K562 (cell line): Measurements from ENCODE around the gene CIAO2B. TPM values are rescaled to one million over a fixed set of nuclear protein-coding genes. Genes with fewer than 3 reads are reported as not detected.

Experiments used
- ATAC-seq: fragments of 200-7000 bp; cut with Tn5 transposase; 3 replicates; pipeline ENCODE4 v1.9.1; 2020; ENCODE audit warnings: moderate library complexity
- BruUV-seq: library from RNA; stranded (reverse); fragments of 400-500 nt; replicated peaks from 2 replicates; lab custom pipeline; 2021; lab: Mats Ljungman, UMichigan
- CTCF ChIA-PET: fragments of 300-600 bp; formaldehyde crosslinking; extraction: SDS; loops from one replicate; lab custom pipeline; 2021; ENCODE audit warnings: low intra/inter-chr PET ratio; lab: Yijun Ruan, JAX
- POLR2A ChIA-PET: fragments of 300-600, 350-650 bp; sonication (Branson Sonifier 250); formaldehyde crosslinking; extraction: SDS; loops from one replicate; lab custom pipeline; 2021; ENCODE audit warnings: antibody characterized with exemption, inconsistent platforms; lab: Yijun Ruan, JAX
- DNase-seq, 4 experiments: peaks; one replicate each; pipeline versions ENCODE4 v3.0.0 to v3.0.0-alpha.2; 2011 to 2018; ENCODE audit warnings: low spot score in 3 of 4, mixed read lengths in 3 of 4; ENCODE audit errors: extremely low read depth in 1 of 4
- FAIRE-seq: peaks from 2 replicates; lab custom pipeline; 2011; peaks lifted over from hg19 to GRCh38; lab: Jason Lieb, UNC
- H2AFZ ChIP-seq: 2 replicates; pipeline ENCODE4 v1.6.0; 2011; ENCODE audit warnings: low read depth, low read length, control low read depth, inconsistent platforms
- H3K27ac ChIP-seq: fragments of 200-600 bp; 3 replicates; pipeline ENCODE4 v1.8.0; 2011; ENCODE audit warnings: low read depth, mild to moderate bottlenecking, control low read depth, inconsistent platforms, low read length, moderate library complexity, mixed read lengths; ENCODE audit errors: extremely low read depth
- H3K27me3 ChIP-seq, 2 experiments: fragments of 300-600 bp in 1 of 2; 2 replicates in 1 of 2; 3 replicates in 1 of 2; pipeline versions ENCODE4 v1.6.0 to v1.8.0; 2011; ENCODE audit warnings: inconsistent platforms in 2 of 2, low read length in 2 of 2, mild to moderate bottlenecking in 1 of 2, mixed read lengths in 1 of 2, moderate library complexity in 1 of 2; ENCODE audit not compliant: control insufficient read depth in 2 of 2, insufficient read depth in 2 of 2
- H3K36me3 ChIP-seq: fragments of 300-600 bp; 3 replicates; pipeline ENCODE4 v1.8.0; 2011; ENCODE audit warnings: mild to moderate bottlenecking, low read length, inconsistent platforms; ENCODE audit not compliant: control insufficient read depth, insufficient read depth
- H3K4me1 ChIP-seq, 2 experiments: fragments of 200-600 bp in 1 of 2; replicated peaks in 1 of 2; 2 replicates in 1 of 2; 3 replicates in 1 of 2; pipeline versions ENCODE4 v1.5.1 to v1.8.0; 2011; ENCODE audit warnings: inconsistent platforms in 2 of 2, low read length in 2 of 2, mild to moderate bottlenecking in 1 of 2, mixed read lengths in 1 of 2, moderate library complexity in 1 of 2; ENCODE audit not compliant: control insufficient read depth in 2 of 2, insufficient read depth in 2 of 2
- H3K4me2 ChIP-seq: 2 replicates; pipeline ENCODE4 v1.6.1; 2011; ENCODE audit warnings: low read length, control low read depth, inconsistent platforms, mixed read lengths; ENCODE audit not compliant: insufficient read depth
- H3K4me3 ChIP-seq: fragments of 200-600 bp; sonication (generic), shearing (Covaris generic); 2 replicates; pipeline ENCODE4 v1.5.1; 2016; ENCODE audit warnings: control low read depth, inconsistent platforms
- H3K79me2 ChIP-seq: fragments of 200-600 bp; 3 replicates; pipeline ENCODE4 v1.8.0; 2011; ENCODE audit warnings: low read length, inconsistent platforms; ENCODE audit not compliant: control insufficient read depth, insufficient read depth
- H3K9ac ChIP-seq, 2 experiments: 2 replicates each; pipeline versions ENCODE4 v1.6.0 to v1.6.1; 2011; ENCODE audit warnings: low read depth in 2 of 2, low read length in 2 of 2, control low read depth in 1 of 2, inconsistent platforms in 1 of 2, mild to moderate bottlenecking in 1 of 2, mixed read lengths in 1 of 2; ENCODE audit not compliant: insufficient read depth in 1 of 2
- H3K9me1 ChIP-seq: one replicate; pipeline ENCODE4 v1.6.0; 2011; ENCODE audit warnings: inconsistent platforms, mild to moderate bottlenecking, low read length, moderate library complexity; ENCODE audit not compliant: control insufficient read depth, insufficient read depth
- H3K9me3 ChIP-seq: replicated peaks from 2 replicates; pipeline ENCODE4 v1.5.1; 2011; ENCODE audit warnings: low read depth, low read length, inconsistent platforms; ENCODE audit not compliant: control insufficient read depth, insufficient read depth
- H4K20me1 ChIP-seq: replicated peaks from 2 replicates; pipeline ENCODE4 v1.6.1; 2011; ENCODE audit warnings: low read length, inconsistent platforms, mixed read lengths; ENCODE audit not compliant: control insufficient read depth, insufficient read depth
- ETV6 ChIP-seq, 3 experiments: fragments of 150-350 bp in 1 of 3; sonication (generic) in 1 of 3; formaldehyde crosslinking in 1 of 3; IDR thresholded peaks; 2 replicates each; pipeline versions ENCODE4 v1.6.1 to v1.8.0; 2014 to 2022; ENCODE audit warnings: borderline replicate concordance in 2 of 3, low read depth in 2 of 3, antibody characterized with exemption in 1 of 3, low read length in 1 of 3, mild to moderate bottlenecking in 1 of 3, missing genetic modification reagents in 1 of 3
- FOXJ2 ChIP-seq: fragments of 200-800 bp; sonication (Bioruptor generic); IDR thresholded peaks from 2 replicates; pipeline ENCODE4 v1.6.1; 2016; ENCODE audit warnings: missing genetic modification characterization, missing compliant biosample characterization
- FOXJ3 ChIP-seq: sonication (generic); formaldehyde crosslinking; IDR thresholded peaks from 2 replicates; pipeline ENCODE4 v1.4.0; 2020; ENCODE audit warnings: mild to moderate bottlenecking, missing genetic modification reagents
- NR2C2 ChIP-seq, 2 experiments: fragments of 200-800 bp in 1 of 2; sonication (Bioruptor generic) in 1 of 2; sonication (generic) in 1 of 2; formaldehyde crosslinking in 1 of 2; IDR thresholded peaks; 2 replicates each; pipeline versions ENCODE4 v1.6.1 to v1.8.0; 2016 to 2022; ENCODE audit warnings: mild to moderate bottlenecking in 1 of 2, missing compliant biosample characterization in 1 of 2, missing genetic modification characterization in 1 of 2, missing genetic modification reagents in 1 of 2
- RFX1 ChIP-seq: fragments of 450-650 bp; IDR thresholded peaks from 2 replicates; pipeline ENCODE4 v1.6.1; 2016; ENCODE audit warnings: mild to moderate bottlenecking, moderate library complexity
- ZNF140 ChIP-seq: fragments of 250-450 bp; sonication (Bioruptor Pico); IDR thresholded peaks from 2 replicates; pipeline ENCODE4 v1.8.0; 2021; ENCODE audit warnings: moderate library complexity, mild to moderate bottlenecking, inconsistent platforms
- WGBS: fragments of 100-300 bp; shearing (Covaris generic); methylation state at CpG from one replicate; pipeline ENCODE4 v1.1.6; 2016; ENCODE audit warnings: low coverage, mixed read lengths; ENCODE audit not compliant: insufficient coverage; ENCODE audit errors: missing lambda C conversion rate; 5-methylcytosine and 5-hydroxymethylcytosine counted together
- in situ Hi-C: fragments of 300-500 bp; cut with MboI; formaldehyde crosslinking; loops from 4 replicates; pipeline ENCODE4 v1.15.0; 2018; ENCODE audit warnings: inconsistent platforms, mixed read lengths
- intact Hi-C: fragments of 100-400 bp; cut with micrococcal nuclease; formaldehyde crosslinking; loops from 2 replicates; pipeline ENCODE4 v1.14.2; 2022
- polyA plus RNA-seq, 8 experiments: library from polyadenylated mRNA; depleted of rRNA in 4 of 8; stranded (reverse) in 5 of 8; unstranded in 3 of 8; fragments of >200 nt; fragmentation: Nextera tagmentation in 2 of 8; fragmentation: Illumina TruSeq in 1 of 8; extraction: Ambion mirVana in 2 of 8; extraction: Trizol in 1 of 8; gene quantifications; 2 replicates each; pipeline versions ENCODE4 v1.2.1 to v1.2.3, GENCODE V29; 2011 to 2014; ENCODE audit warnings: inconsistent platforms in 1 of 8, missing spikeins in 1 of 8
- total RNA-seq, 7 experiments: library from RNA; depleted of rRNA in 6 of 7; stranded (reverse); fragments of >200 nt in 6 of 7; fragmentation: Illumina TruSeq in 2 of 7; extraction: Trizol in 2 of 7; gene quantifications; 2 replicates each; pipeline versions ENCODE4 v1.2.1 to v1.2.3, GENCODE V29; 2011 to 2021; ENCODE audit warnings: low replicate concordance in 1 of 7

The CIAO2B gene
- total and polyA plus RNA-seq, 9 of the 15 experiments (the other 6 are each of a cell fraction or from before 2014, with no cell fraction given), result 86.8 to 182 (median 113) TPM

- intact Hi-C loops (loop anchor here (5.0 kb wide), 1 partner anchor 520 kb away; no protein-coding TSS in a partner anchor), in situ Hi-C loops (no loop called here)
- WGBS, result 11% methylated on average over 3 of the region's 3 CpGs
- ChIA-PET CTCF (interaction anchor here (3.6 kb wide), 1 partner anchor 31 kb away, joined by 41 read pairs; no protein-coding TSS in a partner anchor), POLR2A (interaction anchor here (1.3 to 3.0 kb wide), 3 partner anchors 11 to 32 kb away, joined by 4 to 15 read pairs (median 10); no protein-coding TSS in a partner anchor)
- H3K27me3 ChIP-seq, result peaks cover 4 to 27% of the 10 kb centered on the region in 2 experiments; a peak in 2 of 5 replicates
- no peak overlapping the region for H2AFZ ChIP-seq
- no peaks in the 10 kb centered on the region for H3K79me2 ChIP-seq
- FAIRE-seq, result no peak
- no peaks in the 10 kb centered on the region for H4K20me1 ChIP-seq
- no peak for ATAC-seq
- DNase-seq, result no peak
- H3K4me2 ChIP-seq, result no peak overlapping the region
- BruUV-seq, result no TSS peak
- H3K4me1 ChIP-seq, result peaks cover 0 to 26% of the 10 kb centered on the region in 2 experiments; a peak in 4 of 5 replicates
- no peaks in the 10 kb centered on the region for H3K9me3 ChIP-seq
- H3K27ac ChIP-seq, result no peak overlapping the region
- H3K9me1 ChIP-seq, result no peaks in the 10 kb centered on the region
- 0 out of 4 replicates have a peak overlapping the region, but pooled peaks of 1 of the 2 experiments have one; percentile 5 for H3K9ac ChIP-seq
- peaks cover 8% of the 10 kb centered on the region; the same call in 2 of the 3 replicates for H3K36me3 ChIP-seq
- no peak overlapping the region for H3K4me3 ChIP-seq
- peak; percentile 44; the same call in 1 of the 2 replicates for TF ChIP-seq RFX1
- no peak for TF ChIP-seq NR2C2 (CRISPR knock-in tag; IDR thresholded peaks at IDR 0.05)
- TF ChIP-seq NR2C2 (tag; IDR thresholded peaks at IDR 0.05), result peak; percentile 32; the same call in 1 of the 2 replicates
- TF ChIP-seq ETV6 (IDR thresholded peaks at IDR 0.05; ENCODE audit: borderline replicate concordance in 1 of 2, low read depth in 2 of 2, low read length in 1 of 2), result no peak
- no peak for TF ChIP-seq ETV6 (CRISPR knock-in tag; IDR thresholded peaks at IDR 0.05; ENCODE audit: borderline replicate concordance)
- TF ChIP-seq FOXJ2 (tag), result 0 out of 2 replicates have a peak, but pooled peaks have one; percentile 23
- no peak for TF ChIP-seq ZNF140 (CRISPR knock-in tag)
- peak; percentile 67; the same call in 1 of the 2 replicates for TF ChIP-seq FOXJ3
- TF ChIP-seq, all 486 proteins: peak for 4
These were observed 7.2 kb downstream of the CIAO2B start for GRCh38 chr16:66926961-66927436.
